MM.1S (cell line): Measurements from ENCODE around the gene TBC1D7.

Experiments
- DNase-seq: peaks from one replicate; pipeline ENCODE4 v3.0.0-alpha.2; 2015
- H2AFZ ChIP-seq: fragments of 300-600 bp; sonication (generic); 2 replicates; pipeline ENCODE4 v1.6.0; 2016; ENCODE audit warnings: antibody characterized with exemption, low read length
- H3F3A ChIP-seq: fragments of 300-600 bp; sonication (generic); 2 replicates; pipeline ENCODE4 v1.6.1; 2016; ENCODE audit warnings: mild to moderate bottlenecking, antibody characterized with exemption, low read length, moderate library complexity, mixed read lengths; ENCODE audit not compliant: insufficient read depth
- H3K27ac ChIP-seq: fragments of 300-600 bp; sonication (generic); 2 replicates; pipeline ENCODE4 v1.5.1; 2016; ENCODE audit warnings: mild to moderate bottlenecking, low read length
- H3K27me3 ChIP-seq: fragments of 300-600 bp; sonication (generic); replicated peaks from 2 replicates; pipeline ENCODE4 v1.6.0; 2016; ENCODE audit warnings: low read length; ENCODE audit not compliant: insufficient read depth
- H3K36me3 ChIP-seq: fragments of 300-600 bp; sonication (generic); replicated peaks from 2 replicates; pipeline ENCODE4 v1.6.1; 2016; ENCODE audit warnings: mild to moderate bottlenecking, low read length, mixed read lengths; ENCODE audit not compliant: insufficient read depth
- H3K4me1 ChIP-seq: fragments of 300-600 bp; sonication (generic); 2 replicates; pipeline ENCODE4 v1.6.1; 2016; ENCODE audit warnings: low read length, mixed read lengths
- H3K4me2 ChIP-seq: fragments of 300-600 bp; sonication (generic); 2 replicates; pipeline ENCODE4 v1.6.0; 2016; ENCODE audit warnings: low read depth, low read length
- H3K4me3 ChIP-seq: fragments of 300-600 bp; sonication (generic); 2 replicates; pipeline ENCODE4 v1.5.1; 2016; ENCODE audit warnings: low read length, mixed read lengths
- H3K79me2 ChIP-seq: fragments of 300-600 bp; sonication (generic); 2 replicates; pipeline ENCODE4 v1.6.1; 2016; ENCODE audit warnings: mixed run types, low read length, mixed read lengths
- H3K9ac ChIP-seq: fragments of 300-600 bp; sonication (generic); 2 replicates; pipeline ENCODE4 v1.6.1; 2016; ENCODE audit warnings: low read length, mixed read lengths
- H3K9me2 ChIP-seq: fragments of 300-600 bp; sonication (generic); replicated peaks from 2 replicates; pipeline ENCODE4 v1.6.1; 2016; ENCODE audit warnings: mild to moderate bottlenecking, low read length, mixed read lengths; ENCODE audit not compliant: insufficient read depth
- H3K9me3 ChIP-seq: fragments of 300-600 bp; sonication (generic); replicated peaks from 2 replicates; pipeline ENCODE4 v1.6.1; 2016; ENCODE audit warnings: mild to moderate bottlenecking, low read length, mixed read lengths; ENCODE audit not compliant: insufficient read depth
- H4K20me1 ChIP-seq: fragments of 300-600 bp; sonication (generic); 2 replicates; pipeline ENCODE4 v1.6.1; 2016; ENCODE audit warnings: mild to moderate bottlenecking, low read length, moderate library complexity, mixed read lengths; ENCODE audit not compliant: insufficient read depth
- CTCF ChIP-seq: fragments of 300-600 bp; sonication (generic); IDR thresholded peaks from 2 replicates; pipeline ENCODE4 v1.5.1; 2016; ENCODE audit warnings: antibody characterized with exemption, low read length, mixed read lengths
- EZH2 ChIP-seq: fragments of 300-600 bp; sonication (generic); optimal IDR thresholded peaks from 2 replicates; pipeline ENCODE3; 2017; ENCODE audit warnings: low read depth, mild to moderate bottlenecking, antibody characterized with exemption, low read length, mixed read lengths
- EZH2phosphoT487 ChIP-seq: fragments of 300-600 bp; sonication (generic); IDR thresholded peaks from 2 replicates; pipeline ENCODE4 v1.6.1; 2018; ENCODE audit warnings: antibody characterized with exemption, low read length

The TBC1D7 gene

GRCh38 chr6:13297391-13297790 lies 30.9 kb downstream of the TBC1D7 start:
- H3K9me3 ChIP-seq, result no peaks in the 10 kb centered on the region
- no peaks in the 10 kb centered on the region for H3K27me3 ChIP-seq
- no peaks in the 10 kb centered on the region for H3K36me3 ChIP-seq
- peaks cover 2% of the 10 kb centered on the region; the same call in 1 of the 2 replicates for H3K79me2 ChIP-seq
- TF ChIP-seq EZH2phosphoT487, result no peak
- no peak for TF ChIP-seq CTCF
- no peak overlapping the region for H3K27ac ChIP-seq
- no peaks in the 10 kb centered on the region for H4K20me1 ChIP-seq
- no peaks in the 10 kb centered on the region for H3K4me1 ChIP-seq
- no peak overlapping the region for H3K4me3 ChIP-seq
- no peak for DNase-seq
- no peak overlapping the region for H3K9ac ChIP-seq
- H3F3A ChIP-seq, result no peaks in the 10 kb centered on the region
- no peak overlapping the region for H3K4me2 ChIP-seq
- H3K9me2 ChIP-seq, result no peaks in the 10 kb centered on the region
- H2AFZ ChIP-seq, result no peak overlapping the region

- no peaks in the 10 kb centered on the region for H3K36me3 ChIP-seq
- DNase-seq, result no peak
- no peaks in the 10 kb centered on the region for H4K20me1 ChIP-seq
- H3K9me2 ChIP-seq, result no peaks in the 10 kb centered on the region
- H3F3A ChIP-seq, result no peaks in the 10 kb centered on the region
- TF ChIP-seq EZH2 (no peak), EZH2phosphoT487 (no peak), CTCF (no peak)
- no peaks in the 10 kb centered on the region for H3K27me3 ChIP-seq
- H3K9ac ChIP-seq, result no peak overlapping the region
- H2AFZ ChIP-seq, result no peak overlapping the region
- no peaks in the 10 kb centered on the region for H3K9me3 ChIP-seq
- H3K4me1 ChIP-seq, result no peaks in the 10 kb centered on the region
- H3K4me2 ChIP-seq, result no peak overlapping the region
- no peak overlapping the region for H3K4me3 ChIP-seq
- H3K27ac ChIP-seq, result no peak overlapping the region
- H3K79me2 ChIP-seq, result no peaks in the 10 kb centered on the region
Measured at GRCh38 chr6:13296536-13296997, 31.8 kb downstream of the TBC1D7 start.

- Histone ChIP-seq H3K27me3 (no peaks in the 10 kb centered on the region), H3F3A (no peaks in the 10 kb centered on the region), H3K4me3 (no peak overlapping the region), H2AFZ (no peak overlapping the region), H3K79me2 (no peaks in the 10 kb centered on the region), H3K27ac (no peak overlapping the region), H3K4me1 (no peaks in the 10 kb centered on the region), H3K4me2 (no peak overlapping the region), H3K9ac (no peak overlapping the region), H4K20me1 (no peaks in the 10 kb centered on the region), H3K9me3 (no peaks in the 10 kb centered on the region), H3K36me3 (no peaks in the 10 kb centered on the region), H3K9me2 (no peaks in the 10 kb centered on the region)
- DNase-seq, result no peak
- TF ChIP-seq CTCF, result no peak
Measured at GRCh38 chr6:13295576-13295975, 32.8 kb downstream of the TBC1D7 start.
